ENCODE data around the gene UNC79. TPM values are rescaled to one million over a fixed set of nuclear protein-coding genes. Genes with fewer than 3 reads are reported as not detected.

The UNC79 gene
- total and polyA plus RNA-seq, 2 donors (not counting 3 experiments of a cell fraction or from before 2014, with no cell fraction given) = not detected

DNA sequence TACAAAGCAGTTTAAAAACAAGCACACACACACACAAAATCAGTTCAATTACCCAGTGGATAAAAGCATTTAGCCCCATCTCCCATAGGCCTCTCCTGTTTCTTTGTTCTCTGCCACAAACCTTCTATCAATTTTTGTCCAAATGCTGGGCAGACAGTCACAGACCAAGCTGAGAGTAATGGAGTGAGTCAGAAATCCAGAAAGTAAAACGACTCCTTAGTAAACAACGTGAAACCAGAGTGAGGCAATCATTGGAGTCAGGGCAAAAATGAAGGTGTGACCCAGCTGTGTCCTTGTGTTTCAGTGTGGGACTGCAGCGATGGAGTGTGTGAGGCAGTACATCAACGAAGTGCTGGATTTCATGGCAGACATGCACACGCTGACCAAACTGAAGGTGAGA is 255.5 kb downstream of the UNC79 start:
- FAIRE-seq (no peak), DNase-seq (ENCODE audit: low read depth, low spot score) (no peak)
- Histone ChIP-seq H3K4me1 (ENCODE audit: control insufficient read depth, extremely low read depth, insufficient read depth, low read length) (no peaks in the 10 kb centered on the region), H3K4me3 (replicated peaks in 1 of 3; ENCODE audit: insufficient read depth in 1 of 3, low read depth in 1 of 3, low read length in 3 of 3) (no peak overlapping the region), H3K9me1 (replicated peaks; ENCODE audit: control insufficient read depth, extremely low read depth, insufficient read depth, low read length) (no peaks in the 10 kb centered on the region), H3K36me3 (ENCODE audit: control insufficient read depth in 2 of 2, extremely low read depth in 1 of 2, insufficient read depth in 2 of 2, low read length in 2 of 2) (no peaks in the 10 kb centered on the region), H3K27ac (ENCODE audit: insufficient read depth, low read depth, low read length) (no peak overlapping the region), H3K9me3 (replicated peaks; ENCODE audit: control insufficient read depth, insufficient read depth, low read length) (no peaks in the 10 kb centered on the region), H3K4me2 (ENCODE audit: insufficient read depth, low read length) (no peak overlapping the region), H3K79me2 (ENCODE audit: control insufficient read depth, insufficient read depth, low read length) (no peaks in the 10 kb centered on the region), H3K9ac (replicated peaks; ENCODE audit: extremely low read depth, insufficient read depth, low read length) (no peak overlapping the region), H2AFZ (ENCODE audit: low read depth, low read length) (no peak overlapping the region), H4K20me1 (replicated peaks; ENCODE audit: control insufficient read depth, extremely low read depth, insufficient read depth, low read length) (no peaks in the 10 kb centered on the region), H3K27me3 (ENCODE audit: control insufficient read depth in 2 of 2, insufficient read depth in 2 of 2, low read length in 2 of 2) (no peaks in the 10 kb centered on the region)
- no TSS peak for BruUV-seq (replicated peaks)
- ChIA-PET CTCF (no interaction called here), POLR2A (no interaction called here)
- dilution Hi-C loops (cut with MboI; ENCODE audit: extremely low pct_ligation_motif_present, low sequenced_read_pairs) = no loop called here
- TF ChIP-seq GATA2 (IDR thresholded peaks at IDR 0.05; ENCODE audit: insufficient read depth, insufficient read length, low read depth, low read length) (no peak), POLR2A (IDR thresholded peaks at IDR 0.05; ENCODE audit: low read depth, low read length) (no peak), FOS (IDR thresholded peaks at IDR 0.05; ENCODE audit: borderline replicate concordance, insufficient read depth, low read length) (no peak)
- TF ChIP-seq, protein P1, sequence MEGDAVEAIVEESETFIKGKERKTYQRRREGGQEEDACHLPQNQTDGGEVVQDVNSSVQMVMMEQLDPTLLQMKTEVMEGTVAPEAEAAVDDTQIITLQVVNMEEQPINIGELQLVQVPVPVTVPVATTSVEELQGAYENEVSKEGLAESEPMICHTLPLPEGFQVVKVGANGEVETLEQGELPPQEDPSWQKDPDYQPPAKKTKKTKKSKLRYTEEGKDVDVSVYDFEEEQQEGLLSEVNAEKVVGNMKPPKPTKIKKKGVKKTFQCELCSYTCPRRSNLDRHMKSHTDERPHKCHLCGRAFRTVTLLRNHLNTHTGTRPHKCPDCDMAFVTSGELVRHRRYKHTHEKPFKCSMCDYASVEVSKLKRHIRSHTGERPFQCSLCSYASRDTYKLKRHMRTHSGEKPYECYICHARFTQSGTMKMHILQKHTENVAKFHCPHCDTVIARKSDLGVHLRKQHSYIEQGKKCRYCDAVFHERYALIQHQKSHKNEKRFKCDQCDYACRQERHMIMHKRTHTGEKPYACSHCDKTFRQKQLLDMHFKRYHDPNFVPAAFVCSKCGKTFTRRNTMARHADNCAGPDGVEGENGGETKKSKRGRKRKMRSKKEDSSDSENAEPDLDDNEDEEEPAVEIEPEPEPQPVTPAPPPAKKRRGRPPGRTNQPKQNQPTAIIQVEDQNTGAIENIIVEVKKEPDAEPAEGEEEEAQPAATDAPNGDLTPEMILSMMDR (IDR thresholded peaks at IDR 0.05; ENCODE audit: extremely low read depth in 1 of 2, insufficient read depth in 1 of 2, low read depth in 1 of 2, low read length in 2 of 2) = no peak
- intact Hi-C loops (cut with micrococcal nuclease) = no loop called here

DNA sequence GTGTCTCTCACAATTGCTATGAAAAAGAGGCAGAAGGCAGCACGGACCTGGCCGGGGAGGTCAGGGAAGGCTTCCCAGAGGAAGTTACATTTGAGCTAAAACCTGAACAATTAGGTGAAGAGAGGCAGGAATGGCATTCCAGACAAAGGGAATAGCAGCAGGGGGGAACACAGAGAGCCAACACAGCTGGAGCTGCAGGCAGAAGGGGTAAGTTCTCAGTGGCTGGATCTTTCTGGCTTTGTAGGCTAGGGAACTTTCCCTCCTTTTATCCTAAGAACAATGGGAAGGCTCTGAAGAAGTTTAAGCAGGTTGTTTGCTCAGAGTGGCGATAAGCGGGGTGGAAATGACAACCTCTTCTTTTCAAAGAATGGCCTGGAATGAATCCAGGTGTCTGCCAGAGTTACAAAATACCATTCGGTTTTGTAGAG is 257.5 kb downstream of the UNC79 start:
- no peaks in the 10 kb centered on the region for H3K9me3 ChIP-seq (replicated peaks; ENCODE audit: control insufficient read depth, insufficient read depth, low read length)
- no peak overlapping the region for H3K27ac ChIP-seq (ENCODE audit: insufficient read depth, low read depth, low read length)
- H3K9ac ChIP-seq (replicated peaks; ENCODE audit: extremely low read depth, insufficient read depth, low read length) = no peak overlapping the region
- FAIRE-seq = no peak
- H3K4me3 ChIP-seq (replicated peaks in 1 of 3; ENCODE audit: insufficient read depth in 1 of 3, low read depth in 1 of 3, low read length in 3 of 3) = no peak overlapping the region
- no peak overlapping the region for H3K4me2 ChIP-seq (ENCODE audit: insufficient read depth, low read length)
- H3K36me3 ChIP-seq (ENCODE audit: control insufficient read depth in 2 of 2, extremely low read depth in 1 of 2, insufficient read depth in 2 of 2, low read length in 2 of 2) = no peaks in the 10 kb centered on the region
- H2AFZ ChIP-seq (ENCODE audit: low read depth, low read length) = no peak overlapping the region
- H3K27me3 ChIP-seq (ENCODE audit: control insufficient read depth in 2 of 2, insufficient read depth in 2 of 2, low read length in 2 of 2) = no peaks in the 10 kb centered on the region
- H4K20me1 ChIP-seq (replicated peaks; ENCODE audit: control insufficient read depth, extremely low read depth, insufficient read depth, low read length) = no peaks in the 10 kb centered on the region
- TF ChIP-seq POLR2A (IDR thresholded peaks at IDR 0.05; ENCODE audit: low read depth, low read length) (no peak), JUN (IDR thresholded peaks at IDR 0.05; ENCODE audit: borderline replicate concordance, insufficient read depth, insufficient read length, low read depth) (no peak), GATA2 (IDR thresholded peaks at IDR 0.05; ENCODE audit: insufficient read depth, insufficient read length, low read depth, low read length) (no peak)
- DNase-seq (ENCODE audit: low read depth, low spot score) = no peak
- no peaks in the 10 kb centered on the region for H3K4me1 ChIP-seq (ENCODE audit: control insufficient read depth, extremely low read depth, insufficient read depth, low read length)
- no TSS peak for BruUV-seq (replicated peaks)
- no peaks in the 10 kb centered on the region for H3K79me2 ChIP-seq (ENCODE audit: control insufficient read depth, insufficient read depth, low read length)
- intact Hi-C loops (cut with micrococcal nuclease) (no loop called here), dilution Hi-C loops (cut with MboI; ENCODE audit: extremely low pct_ligation_motif_present, low sequenced_read_pairs) (no loop called here)
- ChIA-PET CTCF (no interaction called here), POLR2A (no interaction called here)
- H3K9me1 ChIP-seq (replicated peaks; ENCODE audit: control insufficient read depth, extremely low read depth, insufficient read depth, low read length) = no peaks in the 10 kb centered on the region

Data from endothelial cell of umbilical vein (primary cell).